ENCODE measurements around the gene CEP120. TPM values are rescaled to one million over a fixed set of nuclear protein-coding genes. Genes with fewer than 3 reads are reported as not detected.

The CEP120 gene
- total and polyA plus RNA-seq, 2 of the 4 experiments (the other 2 are of a cell fraction) = 6.7 to 46.1 TPM

DNA sequence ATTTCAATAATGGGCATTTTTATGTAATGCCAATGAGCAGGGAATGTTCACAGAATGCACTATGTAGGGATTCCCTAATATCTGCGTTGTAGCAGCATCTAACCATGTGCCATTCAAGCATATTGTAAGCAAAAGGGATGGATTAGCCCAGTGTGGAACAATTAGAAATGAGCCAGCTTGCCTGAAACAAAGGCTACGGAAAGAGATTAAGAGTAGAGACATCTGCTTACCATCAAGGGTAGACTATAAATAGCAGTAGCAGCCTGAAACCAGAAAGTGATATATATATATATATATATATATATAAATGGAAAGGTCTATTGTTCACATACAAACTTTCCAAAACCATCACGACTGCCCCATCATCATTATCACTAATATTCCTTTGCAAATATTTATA is 31.9 kb upstream of the CEP120 start:
- CTCF ChIA-PET = interaction anchor here (0.8 kb wide), 1 partner anchor 32 kb away, joined by 3 read pairs; the partner anchor contains the start of gene CEP120
- no peaks in the 10 kb centered on the region for H3K9me3 ChIP-seq (ENCODE audit: control insufficient read depth, insufficient read depth, low read length)
- H3K27me3 ChIP-seq (ENCODE audit: control insufficient read depth, insufficient read depth, low read length) = no peaks in the 10 kb centered on the region
- no CpG with 5 or more reads among the region's 3 CpGs for WGBS, 2 experiments (ENCODE audit: extremely low coverage in 2 of 2, insufficient read length in 1 of 2)
- no peaks in the 10 kb centered on the region for H3K36me3 ChIP-seq (ENCODE audit: control insufficient read depth, insufficient read depth, low read length)
- POLR2A ChIA-PET (ENCODE audit: unreplicated experiment) = no interaction called here
- no peaks in the 10 kb centered on the region for H3K79me1 ChIP-seq (ENCODE audit: low read depth in 1 of 2, low read length in 2 of 2)
- H3K4ac ChIP-seq (ENCODE audit: low read depth, low read length) = no peak overlapping the region
- H3K23ac ChIP-seq (ENCODE audit: low read depth, low read length) = 0 out of 2 replicates have a peak overlapping the region, but pooled peaks have one; percentile 60
- no peaks in the 10 kb centered on the region; the same call in 1 of the 2 replicates for H3K9me1 ChIP-seq (ENCODE audit: insufficient read depth, low read length)
- H2AK5ac ChIP-seq (ENCODE audit: low read depth, low read length) = no peak overlapping the region
- peak overlapping the region; percentile 49 for H2BK120ac ChIP-seq (ENCODE audit: low read depth, low read length)
- no TSS peak for BruUV-seq (replicated peaks)
- DNase-seq = no peak
- no peak overlapping the region for H3K9ac ChIP-seq (ENCODE audit: low read depth, low read length)
- no peak overlapping the region for H4K91ac ChIP-seq (ENCODE audit: insufficient read depth, low read depth, low read length)
- H4K5ac ChIP-seq (ENCODE audit: low read depth, low read length) = no peak overlapping the region
- no peak overlapping the region for H4K8ac ChIP-seq (ENCODE audit: low read depth in 2 of 2, low read length in 2 of 2)
- no peak overlapping the region for H3K4me2 ChIP-seq (ENCODE audit: low read depth, low read length)
- dilution Hi-C loops (cut with HindIII; ENCODE audit: low sequenced_read_pairs, unreplicated experiment) = no loop called here
- no peak overlapping the region for H2AK9ac ChIP-seq (replicated peaks; ENCODE audit: low read depth, low read length, poor library complexity)
- H3K4me3 ChIP-seq (ENCODE audit: insufficient read depth, low read depth, low read length) = no peak overlapping the region
- no peak for TF ChIP-seq CHD1 (IDR thresholded peaks at IDR 0.05; ENCODE audit: low read depth, low read length)
- no peak for ATAC-seq (ENCODE audit: low read depth)
- in situ Hi-C loops (cut with MboI; ENCODE audit: low sequenced_read_pairs) = no loop called here
- no peak overlapping the region for H3K56ac ChIP-seq (ENCODE audit: extremely low read depth, insufficient read depth, low read length)
- no peak overlapping the region for H3K27ac ChIP-seq (ENCODE audit: insufficient read depth, low read length)
- H2AFZ ChIP-seq (replicated peaks; ENCODE audit: low read length, poor library complexity) = no peak overlapping the region
- peaks cover 4% of the 10 kb centered on the region; the same call in 1 of the 2 replicates for H3K4me1 ChIP-seq (ENCODE audit: control insufficient read depth, insufficient read depth, low read length)
- H2BK5ac ChIP-seq (ENCODE audit: low read depth, low read length, poor library complexity, severe bottlenecking) = no peak overlapping the region
- H3K14ac ChIP-seq (replicated peaks; ENCODE audit: low read depth, low read length) = no peak overlapping the region
- H2BK20ac ChIP-seq (ENCODE audit: low read depth, low read length) = no peak overlapping the region; the same call in 1 of the 2 replicates
- intact Hi-C loops (cut with micrococcal nuclease) = no loop called here
- H3K18ac ChIP-seq (ENCODE audit: low read depth, low read length) = peak overlapping the region; percentile 24; the same call in 1 of the 2 replicates
- H2BK15ac ChIP-seq (ENCODE audit: low read depth, low read length) = no peak overlapping the region
- H4K20me1 ChIP-seq (ENCODE audit: insufficient read depth, low read length) = no peaks in the 10 kb centered on the region

All from IMR-90 (cell line).